CD4-positive, CD25-positive, alpha-beta regulatory T cell (primary cell): ENCODE data around the gene PDE5A. TPM values are rescaled to one million over a fixed set of nuclear protein-coding genes. Genes with fewer than 3 reads are reported as not detected.

ENCODE experiments used
- ATAC-seq, 2 donors: fragments of 150-1000 bp; cut with Tn5 transposase; one replicate each; pipeline ENCODE4 v1.10.0; 2021; ENCODE audit warnings: low read depth in 2 of 2, moderate number of reproducible peaks in 2 of 2, moderate library complexity in 1 of 2
- DNase-seq, 3 donors: peaks; one replicate each; pipeline versions ENCODE4 v3.0.0 to v3.0.0-alpha.2; 2012 to 2022; ENCODE audit warnings: mixed read lengths in 1 of 3
- H3K27ac ChIP-seq: one replicate; pipeline ENCODE4 v1.7.0; 2013; ENCODE audit warnings: mild to moderate bottlenecking, low read length; ENCODE audit not compliant: insufficient read depth, poor library complexity, severe bottlenecking
- H3K27me3 ChIP-seq: one replicate; pipeline ENCODE4 v1.7.0; 2013; ENCODE audit warnings: low read length; ENCODE audit not compliant: control insufficient read depth, insufficient read depth
- H3K36me3 ChIP-seq: one replicate; pipeline ENCODE4 v1.7.0; 2013; ENCODE audit warnings: mild to moderate bottlenecking, low read length, moderate library complexity; ENCODE audit not compliant: control insufficient read depth, insufficient read depth
- H3K4me1 ChIP-seq: 2 replicates; pipeline ENCODE4 v1.7.0; 2013; ENCODE audit warnings: mild to moderate bottlenecking, low read length; ENCODE audit not compliant: insufficient read depth, control insufficient read depth, poor library complexity, severe bottlenecking
- H3K4me3 ChIP-seq: one replicate; pipeline ENCODE4 v1.7.0; 2013; ENCODE audit warnings: low read depth, mild to moderate bottlenecking, low read length, moderate library complexity
- H3K9me3 ChIP-seq, 2 experiments: 1 replicate in 1 of 2; 2 replicates in 1 of 2; pipeline ENCODE4 v1.7.0; 2013; ENCODE audit warnings: low read length in 2 of 2, mild to moderate bottlenecking in 1 of 2, moderate library complexity in 1 of 2; ENCODE audit not compliant: control insufficient read depth in 2 of 2
- H3K27ac Mint-ChIP-seq, 3 donors: one replicate each; pipeline ENCODE4 v1.8.0; 2020 to 2022; ENCODE audit warnings: mild to moderate bottlenecking in 3 of 3, mixed read lengths in 3 of 3, moderate library complexity in 2 of 3
- H3K27me3 Mint-ChIP-seq: one replicate; pipeline ENCODE4 v1.8.0; 2022; ENCODE audit warnings: mild to moderate bottlenecking, mixed read lengths
- H3K36me3 Mint-ChIP-seq: one replicate; pipeline ENCODE4 v1.8.0; 2020; ENCODE audit warnings: mixed read lengths
- H3K4me1 Mint-ChIP-seq, 4 donors: one replicate each; pipeline ENCODE4 v1.8.0; 2020 to 2022; ENCODE audit warnings: mixed read lengths in 4 of 4, mild to moderate bottlenecking in 1 of 4
- H3K4me3 Mint-ChIP-seq, 4 donors: one replicate each; pipeline ENCODE4 v1.8.0; 2020 to 2022; ENCODE audit warnings: mild to moderate bottlenecking in 4 of 4, mixed read lengths in 4 of 4, moderate library complexity in 3 of 4
- H3K9me3 Mint-ChIP-seq, 7 donors: one replicate each; pipeline ENCODE4 v1.8.0; 2020 to 2022; ENCODE audit warnings: mixed read lengths in 7 of 7, mild to moderate bottlenecking in 3 of 7, moderate library complexity in 2 of 7
- polyA plus RNA-seq, 4 donors: library from polyadenylated mRNA; unstranded; fragments of 300-500 nt; fragmentation: Illumina TruSeq; gene quantifications; one replicate each; pipeline ENCODE4 v1.2.3, GENCODE V29; 2021
- total RNA-seq: library from RNA; stranded (reverse); gene quantifications from one replicate; pipeline ENCODE4 v1.2.3, GENCODE V29; 2022

PDE5A gene
- total and polyA plus RNA-seq, 5 donors from 2014 or later: 0.63 to 4.9 (median 1.3) TPM

GRCh38 chr4:119656342-119656741 is 27.7 kb upstream of the PDE5A start:
- ATAC-seq (no peak), DNase-seq (no peak)
- no peak overlapping the region for H3K4me3 ChIP-seq
- Mint-ChIP-seq H3K4me1 (no peaks in the 10 kb centered on the region), H3K4me3 (no peak overlapping the region), H3K27me3 (peaks cover 4% of the 10 kb centered on the region), H3K36me3 (no peaks in the 10 kb centered on the region), H3K27ac (no peak overlapping the region), H3K9me3 (peaks cover 0 to 2% (median 0%) of the 10 kb centered on the region in 7 donors)
- H3K27me3 ChIP-seq: peaks cover 4% of the 10 kb centered on the region
- no peak overlapping the region for H3K27ac ChIP-seq
- H3K36me3 ChIP-seq: no peaks in the 10 kb centered on the region
- no peaks in the 10 kb centered on the region for H3K9me3 ChIP-seq
- H3K4me1 ChIP-seq: no peaks in the 10 kb centered on the region

GRCh38 chr4:119655111-119655837 is 26.7 kb upstream of the PDE5A start:
- peaks cover 4% of the 10 kb centered on the region for H3K27me3 ChIP-seq
- no peaks in the 10 kb centered on the region for H3K4me1 ChIP-seq
- H3K4me3 ChIP-seq: no peak overlapping the region
- H3K36me3 Mint-ChIP-seq: no peaks in the 10 kb centered on the region
- peaks cover 4% of the 10 kb centered on the region for H3K27me3 Mint-ChIP-seq
- H3K4me3 Mint-ChIP-seq: no peak overlapping the region
- no peaks in the 10 kb centered on the region for H3K36me3 ChIP-seq
- no peak overlapping the region for H3K27ac Mint-ChIP-seq
- no peak overlapping the region for H3K27ac ChIP-seq
- H3K9me3 ChIP-seq: no peaks in the 10 kb centered on the region
- peaks cover 0 to 2% (median 0%) of the 10 kb centered on the region in 7 donors for H3K9me3 Mint-ChIP-seq
- no peak for ATAC-seq
- DNase-seq: no peak
- H3K4me1 Mint-ChIP-seq: no peaks in the 10 kb centered on the region

DNA sequence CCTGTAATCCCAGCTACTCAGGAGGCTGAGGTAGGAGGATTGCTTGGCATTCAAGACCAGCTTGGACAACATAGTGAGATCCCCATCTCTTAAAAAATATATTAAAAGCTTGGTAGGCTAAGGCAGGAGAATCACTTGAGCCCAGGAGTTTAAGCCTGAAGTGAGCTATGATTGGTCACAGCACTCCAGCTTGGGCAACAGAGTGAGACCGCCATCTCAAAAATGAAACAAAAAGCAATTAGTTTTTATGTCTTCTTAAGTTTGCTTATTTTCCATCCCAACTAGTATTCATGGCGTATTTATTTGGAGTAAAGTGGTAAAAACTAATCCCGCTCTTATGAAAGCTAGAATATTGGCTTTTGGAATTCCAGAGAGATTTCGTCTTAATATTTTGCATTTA is 25.4 kb upstream of the PDE5A start:
- ATAC-seq (no peak), DNase-seq (no peak)
- Histone ChIP-seq H3K27me3 (peaks cover 4% of the 10 kb centered on the region), H3K27ac (no peak overlapping the region), H3K4me1 (no peaks in the 10 kb centered on the region), H3K4me3 (no peak overlapping the region), H3K9me3 (no peaks in the 10 kb centered on the region), H3K36me3 (no peaks in the 10 kb centered on the region)
- no peaks in the 10 kb centered on the region for H3K4me1 Mint-ChIP-seq
- H3K27me3 Mint-ChIP-seq: no peaks in the 10 kb centered on the region
- no peak overlapping the region for H3K27ac Mint-ChIP-seq
- no peak overlapping the region for H3K4me3 Mint-ChIP-seq
- H3K9me3 Mint-ChIP-seq: no peaks in the 10 kb centered on the region
- H3K36me3 Mint-ChIP-seq: no peaks in the 10 kb centered on the region

- no peaks in the 10 kb centered on the region for H3K4me1 ChIP-seq
- no peak overlapping the region for H3K27ac ChIP-seq
- H3K36me3 Mint-ChIP-seq: no peaks in the 10 kb centered on the region
- no peaks in the 10 kb centered on the region for H3K9me3 ChIP-seq
- no peaks in the 10 kb centered on the region for H3K27me3 Mint-ChIP-seq
- no peak overlapping the region for H3K4me3 ChIP-seq
- DNase-seq (no peak), ATAC-seq (no peak)
- H3K36me3 ChIP-seq: no peaks in the 10 kb centered on the region
- H3K4me3 Mint-ChIP-seq: no peak overlapping the region
- H3K27ac Mint-ChIP-seq: no peak overlapping the region
- peaks cover 4% of the 10 kb centered on the region for H3K27me3 ChIP-seq
- no peaks in the 10 kb centered on the region for H3K4me1 Mint-ChIP-seq
- no peaks in the 10 kb centered on the region for H3K9me3 Mint-ChIP-seq
Observed at GRCh38 chr4:119652998-119653397, 24.4 kb upstream of the PDE5A start.

GRCh38 chr4:119648398-119648797 is 19.8 kb upstream of the PDE5A start:
- ATAC-seq (no peak), DNase-seq (no peak)
- Histone ChIP-seq H3K4me1 (no peaks in the 10 kb centered on the region), H3K27me3 (peaks cover 1% of the 10 kb centered on the region), H3K9me3 (no peaks in the 10 kb centered on the region), H3K27ac (no peak overlapping the region), H3K36me3 (no peaks in the 10 kb centered on the region), H3K4me3 (no peak overlapping the region)
- Mint-ChIP-seq H3K4me3 (no peak overlapping the region), H3K27ac (no peak overlapping the region), H3K4me1 (peaks cover 0 to 3% (median 0%) of the 10 kb centered on the region in 4 donors), H3K36me3 (no peaks in the 10 kb centered on the region), H3K9me3 (no peaks in the 10 kb centered on the region), H3K27me3 (peaks cover 12% of the 10 kb centered on the region)

- ATAC-seq: no peak
- peaks cover 15% of the 10 kb centered on the region for H3K27me3 Mint-ChIP-seq
Observed at GRCh38 chr4:119647558-119647957, 19.0 kb upstream of the PDE5A start.

DNA sequence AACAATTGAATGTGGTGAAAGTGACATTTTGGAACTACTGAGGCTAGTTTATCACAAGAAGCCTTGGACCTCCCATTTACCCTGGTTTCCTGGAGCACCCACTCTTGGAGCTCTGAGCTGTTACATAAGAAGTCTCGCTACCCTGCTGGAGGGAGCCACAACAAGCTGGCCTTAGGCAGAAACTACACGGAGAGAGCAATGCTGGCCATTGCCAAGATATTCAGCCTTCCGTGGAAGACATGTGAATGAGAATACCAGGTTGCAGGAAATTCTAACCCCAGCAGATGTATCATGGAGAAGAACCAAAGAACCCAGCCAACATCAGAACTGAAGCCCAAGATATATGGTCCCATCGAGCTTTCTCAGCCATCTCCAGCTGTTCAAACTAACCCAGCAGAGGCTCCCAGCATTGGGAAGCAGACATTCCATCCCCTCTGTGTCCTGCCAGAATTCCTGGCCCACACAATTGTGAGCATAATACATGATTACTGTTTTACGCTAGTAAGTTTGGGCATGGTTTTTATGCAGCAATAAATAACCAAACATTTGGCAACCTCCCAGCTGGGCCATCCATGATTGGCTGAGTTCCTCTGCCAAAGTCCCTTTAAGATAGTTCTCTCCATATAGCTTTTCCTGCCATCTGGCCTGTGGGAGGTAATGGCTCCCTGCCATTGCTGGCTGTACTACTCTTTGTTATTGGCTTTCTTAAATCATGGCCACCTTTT is 17.9 kb upstream of the PDE5A start:
- peaks cover 0 to 3% (median 0%) of the 10 kb centered on the region in 4 donors for H3K4me1 Mint-ChIP-seq
- Histone ChIP-seq H3K4me3 (no peak overlapping the region), H3K27ac (no peak overlapping the region), H3K27me3 (peaks cover 1% of the 10 kb centered on the region), H3K36me3 (no peaks in the 10 kb centered on the region), H3K4me1 (no peaks in the 10 kb centered on the region), H3K9me3 (no peaks in the 10 kb centered on the region)
- ATAC-seq (no peak), DNase-seq (no peak)
- no peak overlapping the region for H3K27ac Mint-ChIP-seq
- no peaks in the 10 kb centered on the region for H3K9me3 Mint-ChIP-seq
- peaks cover 16% of the 10 kb centered on the region for H3K27me3 Mint-ChIP-seq
- H3K4me3 Mint-ChIP-seq: no peak overlapping the region
- no peaks in the 10 kb centered on the region for H3K36me3 Mint-ChIP-seq

More at GRCh38 chr4:119647558-119647957, 19.0 kb upstream of the PDE5A start:
- H3K9me3 ChIP-seq: no peaks in the 10 kb centered on the region
- H3K27ac Mint-ChIP-seq: no peak overlapping the region
- H3K9me3 Mint-ChIP-seq: no peaks in the 10 kb centered on the region
- H3K4me1 Mint-ChIP-seq: peaks cover 0 to 3% (median 0%) of the 10 kb centered on the region in 4 donors
- H3K27ac ChIP-seq: no peak overlapping the region
- no peak overlapping the region for H3K4me3 ChIP-seq
- H3K4me1 ChIP-seq: no peaks in the 10 kb centered on the region
- H3K4me3 Mint-ChIP-seq: no peak overlapping the region
- peaks cover 1% of the 10 kb centered on the region for H3K27me3 ChIP-seq
- no peak for DNase-seq
- no peaks in the 10 kb centered on the region for H3K36me3 ChIP-seq
- H3K36me3 Mint-ChIP-seq: no peaks in the 10 kb centered on the region
